ENCODE measurements around the gene PHF14.

PHF14 gene

DNA sequence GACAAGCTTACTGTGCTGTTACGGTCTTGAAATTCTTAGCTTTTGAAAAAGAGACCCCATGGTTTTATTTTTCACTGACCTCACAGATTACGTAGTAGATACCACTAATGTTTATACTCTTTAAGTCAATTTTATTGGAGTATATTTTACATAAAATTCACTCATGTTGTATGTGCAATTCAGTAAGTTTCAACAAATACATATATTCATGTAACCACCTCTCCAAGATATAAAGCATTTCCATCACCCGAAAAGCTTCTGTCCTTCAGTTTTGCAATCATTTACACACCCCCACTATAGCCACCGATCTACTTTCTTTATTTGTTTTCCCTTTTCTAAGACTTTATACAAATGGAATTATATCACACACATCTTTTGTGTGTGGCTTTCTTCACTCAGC is 199.2 kb downstream of the PHF14 start:
- no peak for TF ChIP-seq GATA3 (IDR thresholded peaks at IDR 0.05; ENCODE audit: low read depth, low read length)
- TF ChIP-seq GATA2 (IDR thresholded peaks at IDR 0.05; ENCODE audit: low read depth, low read length) = no peak

DNA sequence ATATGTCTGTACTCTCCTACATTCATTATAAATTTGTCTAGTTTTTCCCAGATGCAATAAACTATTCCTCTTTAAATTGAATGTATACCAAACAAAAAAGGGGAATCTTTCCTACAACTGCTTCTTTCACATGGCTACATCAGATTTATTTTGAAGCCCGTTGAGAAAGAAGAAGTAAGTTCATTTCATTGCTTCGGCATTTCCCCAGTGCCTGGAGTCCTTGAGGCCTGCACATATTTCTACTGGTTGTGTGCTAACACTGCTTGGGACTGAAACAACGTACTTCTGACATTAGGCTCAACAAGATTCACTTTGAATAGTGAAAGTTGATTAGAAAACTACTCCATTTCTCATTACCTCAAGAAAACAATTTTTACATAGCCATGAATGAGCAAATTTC is 201.7 kb downstream of the PHF14 start:
- TF ChIP-seq GATA2 (IDR thresholded peaks at IDR 0.05; ENCODE audit: low read depth, low read length) (no peak), GATA3 (IDR thresholded peaks at IDR 0.05; ENCODE audit: low read depth, low read length) (no peak)

DNA sequence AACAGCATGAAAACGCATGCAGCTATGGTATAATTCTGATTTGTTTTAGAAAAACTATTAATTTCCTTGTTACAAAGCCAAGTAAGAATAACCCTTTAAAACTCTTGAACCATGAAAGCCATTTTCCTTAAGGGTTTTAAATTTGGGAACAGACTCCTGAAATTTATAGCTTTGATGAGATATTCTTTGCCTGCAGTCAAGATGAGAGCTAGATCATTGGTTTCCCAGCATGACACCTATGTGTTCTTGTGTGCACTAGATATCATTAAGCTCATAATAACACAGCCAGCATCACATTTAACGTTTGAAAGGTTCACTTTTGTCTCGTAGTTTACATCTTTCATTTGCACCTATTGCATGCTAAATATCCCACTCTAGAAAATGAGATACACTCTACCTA is 202.2 kb downstream of the PHF14 start:
- TF ChIP-seq GATA3 (IDR thresholded peaks at IDR 0.05; ENCODE audit: low read depth, low read length) (no peak), GATA2 (IDR thresholded peaks at IDR 0.05; ENCODE audit: low read depth, low read length) (no peak)

DNA sequence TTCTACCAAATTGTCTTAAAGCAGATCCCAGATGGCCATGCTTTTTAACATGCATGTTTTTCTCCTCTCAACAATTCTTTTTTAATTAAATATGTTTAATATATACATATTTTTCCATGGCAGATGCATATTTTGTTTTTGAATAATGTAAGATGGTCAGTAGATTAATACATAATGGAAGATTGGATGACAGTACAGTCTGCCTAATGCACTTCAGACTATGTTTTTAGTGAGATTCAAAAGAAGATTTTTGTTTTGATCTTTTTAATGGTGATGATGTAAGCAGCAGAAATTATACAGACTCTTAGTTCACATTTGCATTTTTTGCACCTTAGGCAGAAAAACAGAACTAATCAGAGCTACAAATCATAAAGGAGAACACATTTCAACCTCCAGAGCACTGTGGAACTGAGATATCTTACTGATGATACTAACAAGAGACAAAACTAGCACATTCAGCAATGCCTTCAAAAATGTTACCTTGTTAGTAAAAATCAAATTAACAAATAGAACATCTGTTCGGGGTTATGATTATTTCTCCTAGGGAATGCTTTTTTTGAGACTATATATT is 203.4 kb downstream of the PHF14 start:
- no peak for TF ChIP-seq GATA2 (IDR thresholded peaks at IDR 0.05; ENCODE audit: low read depth, low read length)
- peak; percentile 66; the same call in 1 of the 2 replicates for TF ChIP-seq GATA3 (IDR thresholded peaks at IDR 0.05; ENCODE audit: low read depth, low read length)

DNA sequence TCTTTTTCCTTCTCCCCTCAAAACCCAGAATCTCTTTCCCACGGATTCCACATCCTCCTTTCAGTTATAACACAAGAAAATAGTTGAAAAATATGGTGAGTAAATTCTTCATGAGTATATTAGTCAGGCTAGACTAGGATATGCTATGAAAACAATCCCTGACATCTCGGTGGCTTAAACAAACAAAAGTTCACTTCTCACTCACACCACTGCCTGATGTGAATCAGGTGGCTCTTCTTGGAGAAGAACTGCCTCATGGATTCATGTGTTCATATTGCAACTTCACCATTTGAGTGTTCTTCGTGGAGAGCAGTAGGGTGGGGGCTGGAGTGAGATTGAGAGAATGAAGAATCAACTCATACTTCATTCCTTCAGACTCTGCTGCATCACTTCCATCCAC is 204.1 kb downstream of the PHF14 start:
- TF ChIP-seq GATA3 (IDR thresholded peaks at IDR 0.05; ENCODE audit: low read depth, low read length) (no peak), GATA2 (IDR thresholded peaks at IDR 0.05; ENCODE audit: low read depth, low read length) (no peak)

DNA sequence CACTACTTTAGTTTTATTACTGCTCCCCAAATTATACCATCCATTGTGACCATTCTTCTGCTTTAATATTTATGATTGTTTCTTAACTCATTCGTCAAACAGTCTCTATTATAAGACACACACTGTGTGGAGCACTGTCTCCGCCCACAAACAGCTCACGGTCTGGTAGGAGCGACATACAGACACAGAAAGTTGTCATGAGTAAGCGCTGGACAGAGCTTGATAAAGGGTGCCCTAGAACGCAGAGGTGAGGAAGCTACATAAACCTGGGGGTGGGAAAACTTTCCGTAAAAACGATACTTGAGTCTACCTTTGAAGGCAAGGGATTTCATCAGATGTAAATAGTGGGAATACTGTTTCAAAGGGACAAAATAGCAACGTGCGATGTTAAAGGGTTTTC is 207.9 kb downstream of the PHF14 start:
- TF ChIP-seq GATA2 (IDR thresholded peaks at IDR 0.05; ENCODE audit: low read depth, low read length) = no peak
- TF ChIP-seq GATA3 (IDR thresholded peaks at IDR 0.05; ENCODE audit: low read depth, low read length) = no peak

DNA sequence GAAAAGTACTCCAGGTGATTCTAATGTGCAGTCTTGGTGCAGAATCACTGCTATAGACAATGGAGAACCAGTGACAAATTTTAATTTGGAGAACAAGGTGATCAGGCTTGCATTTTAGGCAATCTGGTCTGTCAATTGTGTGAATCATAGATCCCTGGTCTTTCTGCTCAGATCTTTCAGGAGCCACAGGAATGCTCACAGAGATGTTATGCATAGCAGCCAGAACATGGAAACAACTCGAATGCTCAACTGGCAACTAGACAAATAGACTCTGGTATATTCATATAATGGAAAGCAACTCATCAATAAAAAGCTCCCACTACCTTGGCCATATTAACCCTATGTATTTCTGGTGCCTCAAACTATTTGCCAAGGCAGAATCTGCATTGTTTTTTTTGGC is 209.1 kb downstream of the PHF14 start:
- TF ChIP-seq GATA2 (IDR thresholded peaks at IDR 0.05; ENCODE audit: low read depth, low read length) = no peak
- no peak for TF ChIP-seq GATA3 (IDR thresholded peaks at IDR 0.05; ENCODE audit: low read depth, low read length)

DNA sequence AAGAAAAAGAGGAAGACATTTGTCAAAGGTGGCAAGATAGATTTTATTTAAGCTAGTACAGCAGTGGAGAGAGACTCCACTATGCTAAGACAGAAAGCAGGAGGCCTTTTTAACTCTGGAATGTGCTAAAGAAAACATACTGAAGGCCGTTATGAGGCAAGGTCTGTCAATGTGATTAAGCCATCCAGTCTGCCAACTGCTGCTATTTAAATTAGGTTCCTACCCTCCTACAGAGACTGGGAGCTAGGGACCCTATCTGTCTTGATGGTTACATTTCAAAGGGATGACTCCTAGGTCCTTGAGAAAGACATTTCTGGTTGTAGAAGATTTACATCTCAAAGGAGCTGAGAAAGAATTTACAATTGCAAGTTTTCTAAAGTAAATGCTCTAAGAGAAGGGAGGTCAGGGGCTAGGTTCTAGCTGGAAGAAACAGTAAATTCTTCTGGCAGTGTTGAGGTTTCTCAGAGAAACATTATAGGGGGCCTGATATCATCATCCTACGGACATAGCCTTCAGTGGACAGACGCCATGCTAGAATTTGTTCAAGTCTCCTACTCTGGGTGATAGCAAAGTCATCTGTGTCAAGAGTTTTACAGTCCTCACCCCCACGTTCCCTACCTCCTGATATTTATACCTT is 211.6 kb downstream of the PHF14 start:
- TF ChIP-seq GATA3 (IDR thresholded peaks at IDR 0.05; ENCODE audit: low read depth, low read length) = no peak
- no peak for TF ChIP-seq GATA2 (IDR thresholded peaks at IDR 0.05; ENCODE audit: low read depth, low read length)

DNA sequence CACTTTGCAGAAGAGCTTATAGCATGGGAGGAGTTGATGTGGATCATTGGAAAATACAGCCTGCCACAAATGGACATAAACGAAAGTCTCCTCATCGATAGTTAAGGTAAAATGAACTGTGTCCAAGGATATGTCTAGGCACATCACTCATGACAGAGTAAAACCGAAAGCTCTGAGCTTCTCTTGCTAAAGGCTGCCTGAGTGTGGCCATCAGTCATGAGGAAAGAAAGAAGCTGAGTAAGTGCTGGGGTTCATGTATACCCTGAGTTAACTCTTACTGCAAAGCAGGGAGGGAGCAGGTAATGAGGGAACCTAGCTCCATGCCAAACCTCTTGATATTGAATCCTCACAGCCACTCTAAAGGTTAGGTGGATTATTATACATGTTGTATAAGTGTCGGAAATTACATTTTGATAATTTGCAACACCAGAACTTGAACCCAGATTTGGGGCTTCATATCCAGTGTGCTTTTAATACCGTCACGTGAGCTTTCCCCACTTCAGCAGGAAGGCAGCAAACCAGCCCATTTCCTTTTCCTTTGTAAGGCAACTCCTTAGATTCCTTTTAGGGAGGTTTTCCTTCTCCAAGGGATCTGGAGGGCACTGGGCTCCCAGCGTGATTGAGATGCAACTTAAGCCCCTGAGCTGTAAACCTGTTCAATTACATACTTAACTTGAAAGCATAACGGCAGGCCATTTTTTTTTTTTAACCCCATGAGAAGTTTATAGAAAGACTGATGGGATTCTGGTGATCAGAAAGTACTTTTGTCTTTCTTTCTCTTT is 215.0 kb downstream of the PHF14 start:
- TF ChIP-seq GATA3 (IDR thresholded peaks at IDR 0.05; ENCODE audit: low read depth, low read length) (no peak), GATA2 (IDR thresholded peaks at IDR 0.05; ENCODE audit: low read depth, low read length) (no peak)

DNA sequence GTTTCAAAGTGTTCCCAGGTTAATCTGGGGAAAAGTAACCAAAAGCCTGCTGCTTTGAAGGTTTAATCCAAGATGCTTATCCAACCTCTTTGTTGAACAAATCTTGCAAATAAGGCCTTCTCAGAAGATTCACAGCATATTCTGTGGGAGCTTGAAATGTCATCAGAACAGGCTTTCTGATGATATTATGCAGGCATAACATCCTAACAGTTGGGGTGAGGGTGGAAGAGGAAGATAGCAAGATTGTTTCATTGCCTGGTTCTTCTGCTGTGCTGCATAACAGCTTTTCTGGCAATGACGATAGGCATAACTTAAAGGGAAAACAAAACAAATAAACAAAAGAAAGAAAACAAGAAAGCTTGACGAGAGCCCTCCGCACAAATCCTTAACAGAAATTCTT is 217.4 kb downstream of the PHF14 start:
- TF ChIP-seq GATA2 (IDR thresholded peaks at IDR 0.05; ENCODE audit: low read depth, low read length) (no peak), GATA3 (IDR thresholded peaks at IDR 0.05; ENCODE audit: low read depth, low read length) (no peak)

DNA sequence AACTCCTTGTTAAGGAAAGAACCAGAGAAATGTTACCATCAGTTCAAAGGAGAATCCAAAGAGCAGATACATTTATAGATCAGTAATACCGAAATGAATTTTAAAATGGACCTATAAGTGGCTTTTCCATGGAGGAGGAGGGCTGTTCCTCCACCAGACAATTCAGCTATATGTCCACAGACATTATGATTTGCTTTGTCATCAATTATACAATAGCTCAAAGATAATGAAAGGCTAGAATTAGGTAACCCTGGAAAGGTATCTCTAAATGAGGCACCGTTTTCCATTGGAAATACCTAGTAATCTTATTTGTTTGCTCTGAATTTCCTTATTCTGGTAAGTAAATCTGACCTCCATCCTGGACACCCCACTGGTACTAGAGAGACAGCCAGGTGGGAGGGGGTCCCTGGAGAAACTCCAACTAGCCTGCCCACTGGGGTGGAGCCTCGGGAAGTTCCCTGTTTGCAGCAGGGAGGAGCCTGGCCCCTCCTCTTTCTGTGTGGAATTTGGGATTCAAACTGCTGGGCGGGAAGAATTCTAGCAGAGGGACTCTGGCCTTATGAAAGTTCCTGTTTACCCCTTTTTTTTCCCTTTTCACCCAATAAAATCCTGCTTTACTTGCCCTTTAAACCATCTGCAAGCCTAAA is 218.0 kb downstream of the PHF14 start:
- TF ChIP-seq GATA3 (IDR thresholded peaks at IDR 0.05; ENCODE audit: low read depth, low read length) = no peak
- TF ChIP-seq GATA2 (IDR thresholded peaks at IDR 0.05; ENCODE audit: low read depth, low read length) = no peak

DNA sequence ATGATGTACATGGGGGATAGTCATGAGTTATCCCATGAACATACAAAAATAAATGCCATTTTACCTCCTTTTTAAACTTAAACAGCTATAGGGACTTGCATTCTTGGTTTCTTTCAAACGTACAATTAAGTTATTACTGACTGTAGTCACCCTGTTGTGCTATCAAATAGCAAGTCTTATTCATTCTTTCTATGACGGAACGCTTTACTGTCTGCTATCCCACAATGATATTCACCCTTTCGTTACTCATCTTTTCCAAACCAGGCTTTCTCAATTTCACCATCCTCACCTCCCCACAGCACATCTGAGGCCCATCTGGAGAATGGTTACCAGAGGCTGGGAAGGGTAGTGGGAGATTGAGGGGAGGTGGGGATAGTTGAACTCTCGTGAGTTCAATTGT is 218.8 kb downstream of the PHF14 start:
- no peak for TF ChIP-seq GATA3 (IDR thresholded peaks at IDR 0.05; ENCODE audit: low read depth, low read length)

DNA sequence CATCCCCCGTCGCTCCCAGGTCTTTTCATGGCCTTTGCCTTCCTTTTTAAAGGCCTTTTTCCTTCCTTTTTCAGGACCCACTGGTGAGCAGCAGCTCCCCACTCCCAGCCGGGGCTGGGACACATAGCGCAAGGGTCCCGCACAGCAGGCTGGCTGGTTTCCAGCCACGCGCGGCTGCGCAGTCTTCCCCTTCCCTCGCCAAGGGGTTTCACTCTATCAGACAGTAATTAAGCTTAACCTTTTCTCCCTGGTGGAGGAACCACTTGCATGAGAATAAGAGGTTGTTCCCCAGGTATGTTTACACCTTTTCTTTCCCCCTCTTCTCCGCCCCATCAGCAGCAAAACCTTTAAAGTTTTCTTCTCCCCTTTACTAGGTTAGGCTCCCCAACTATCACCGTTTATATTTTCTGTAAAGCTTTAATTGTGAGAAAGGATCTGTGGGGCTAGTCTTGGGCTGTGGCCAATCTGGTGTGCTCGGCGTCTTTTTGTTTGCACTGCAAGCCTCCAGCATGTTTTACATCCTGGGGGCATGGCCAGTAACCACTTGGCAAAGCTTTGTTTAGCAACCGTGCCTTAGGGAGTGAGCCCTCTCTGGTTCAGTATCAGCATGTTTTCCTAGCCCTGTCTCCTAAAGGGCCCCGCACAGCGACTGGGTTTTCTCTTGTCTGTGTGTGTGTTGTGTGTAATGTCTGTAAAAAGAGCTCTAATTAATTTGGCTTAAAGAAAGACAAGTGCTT is 219.6 kb downstream of the PHF14 start:
- TF ChIP-seq GATA2 (IDR thresholded peaks at IDR 0.05; ENCODE audit: low read depth, low read length) = no peak
- no peak for TF ChIP-seq GATA3 (IDR thresholded peaks at IDR 0.05; ENCODE audit: low read depth, low read length)

DNA sequence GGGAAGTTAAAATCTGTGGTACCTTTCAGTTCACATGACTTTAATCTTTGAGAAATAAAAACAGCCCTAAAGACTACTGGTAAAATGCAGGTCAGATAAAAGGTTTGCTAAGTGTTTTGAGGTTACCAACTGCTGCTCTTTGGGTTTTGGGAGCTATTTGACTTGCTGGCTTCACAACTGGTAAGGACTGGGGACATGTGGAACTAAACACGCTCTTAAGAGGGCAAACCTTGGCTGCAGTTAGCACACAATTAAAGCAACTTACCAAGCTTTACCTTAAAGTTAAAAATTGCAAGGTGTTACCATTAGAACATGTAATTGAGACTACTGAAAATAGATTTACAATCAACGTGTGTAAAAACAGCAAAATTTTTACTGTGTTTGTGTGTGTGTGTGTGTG is 220.2 kb downstream of the PHF14 start:
- no peak for TF ChIP-seq GATA3 (IDR thresholded peaks at IDR 0.05; ENCODE audit: low read depth, low read length)
- no peak for TF ChIP-seq GATA2 (IDR thresholded peaks at IDR 0.05; ENCODE audit: low read depth, low read length)
